Naive B cell (primary cell): ENCODE measurements around the gene TTLL8. TPM values are rescaled to one million over a fixed set of nuclear protein-coding genes. Genes with fewer than 3 reads are reported as not detected.

Experiments used
- ATAC-seq, 2 donors: fragments of 150-1000 bp; cut with Tn5 transposase; 2 replicates each; pipeline ENCODE4 v1.10.0; 2021; ENCODE audit warnings: low read depth in 2 of 2, mild to moderate bottlenecking in 2 of 2, moderate library complexity in 2 of 2
- DNase-seq: peaks from one replicate; pipeline ENCODE4 v3.0.0; 2022
- H3K27ac Mint-ChIP-seq, 6 donors: one replicate each; pipeline ENCODE4 v1.8.0; 2020 to 2022; ENCODE audit warnings: mild to moderate bottlenecking in 6 of 6, mixed read lengths in 6 of 6, moderate library complexity in 5 of 6, inconsistent platforms in 2 of 6
- H3K27me3 Mint-ChIP-seq, 3 donors: one replicate each; pipeline ENCODE4 v1.8.0; 2021 to 2022; ENCODE audit warnings: mixed read lengths in 3 of 3, mild to moderate bottlenecking in 1 of 3
- H3K36me3 Mint-ChIP-seq, 2 donors: one replicate each; pipeline ENCODE4 v1.8.0; 2020 to 2022; ENCODE audit warnings: mixed read lengths in 2 of 2, inconsistent platforms in 1 of 2, mild to moderate bottlenecking in 1 of 2
- H3K4me1 Mint-ChIP-seq, 3 donors: one replicate each; pipeline ENCODE4 v1.8.0; 2020 to 2022; ENCODE audit warnings: mixed read lengths in 3 of 3, inconsistent platforms in 1 of 3, mild to moderate bottlenecking in 1 of 3, moderate library complexity in 1 of 3
- H3K4me3 Mint-ChIP-seq, 8 donors: one replicate each; pipeline ENCODE4 v1.8.0; 2020 to 2022; ENCODE audit warnings: mild to moderate bottlenecking in 8 of 8, mixed read lengths in 8 of 8, moderate library complexity in 8 of 8, inconsistent platforms in 2 of 8
- H3K9me3 Mint-ChIP-seq, 7 donors: one replicate each; pipeline ENCODE4 v1.8.0; 2020 to 2022; ENCODE audit warnings: mixed read lengths in 7 of 7, mild to moderate bottlenecking in 5 of 7, inconsistent platforms in 2 of 7, moderate library complexity in 1 of 7
- polyA plus RNA-seq, 6 donors: library from polyadenylated mRNA; unstranded; fragments of 300-500 nt; fragmentation: Illumina TruSeq; gene quantifications; one replicate each; pipeline ENCODE4 v1.2.3, GENCODE V29; 2021; ENCODE audit warnings: low read depth in 6 of 6

Gene TTLL8
- polyA plus RNA-seq, 6 donors from 2014 or later, result not detected

DNA sequence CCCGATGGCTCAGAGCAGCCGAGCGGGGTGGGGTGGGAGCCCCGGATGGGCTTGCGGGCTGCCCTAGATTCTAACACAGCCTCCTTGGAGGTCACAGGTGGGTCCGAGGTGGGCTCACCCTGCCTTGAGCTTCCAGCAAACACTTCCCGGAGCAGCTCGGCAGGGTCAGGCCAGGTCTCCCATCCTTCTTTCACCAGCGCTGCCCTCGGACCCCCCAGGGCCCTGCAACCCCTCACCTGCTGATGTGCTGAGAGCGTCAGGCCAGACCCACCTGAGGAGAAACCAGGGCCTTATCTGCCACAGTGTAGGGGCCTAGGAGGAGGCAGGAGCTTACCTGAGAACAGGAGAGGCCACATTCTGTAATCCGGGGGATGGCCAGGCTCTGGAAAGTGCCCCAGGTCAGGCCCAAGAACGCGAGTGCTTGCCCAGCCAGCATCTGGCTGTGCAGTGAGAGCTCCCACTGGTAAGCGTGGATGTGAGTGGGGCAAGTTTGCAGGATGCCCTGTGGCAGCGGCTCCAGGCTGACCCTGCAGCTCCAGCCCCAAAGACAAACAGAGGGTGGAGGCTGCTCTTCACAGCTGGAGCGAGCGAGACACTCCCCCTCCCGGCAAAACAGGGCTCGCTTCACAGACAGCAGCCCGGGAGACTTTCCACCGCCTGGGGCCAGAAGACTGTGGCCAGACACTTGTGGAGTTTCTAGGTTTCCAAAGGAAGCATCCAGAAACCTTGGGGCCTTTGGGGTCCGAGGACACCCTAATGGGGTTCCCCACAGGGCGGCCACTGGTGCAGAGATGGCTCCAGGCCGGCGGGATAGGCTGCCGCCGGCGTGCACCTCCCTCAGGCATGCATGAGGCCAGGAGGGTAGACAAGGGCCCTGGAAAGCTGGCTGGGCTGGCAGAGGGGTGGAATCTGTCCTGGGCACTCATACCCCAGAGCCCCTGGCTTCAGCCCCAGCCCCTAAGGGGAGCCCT lies 45.6 kb downstream of the TTLL8 start, which contains the start of gene IL17REL:
TSS of gene IL17REL (minus strand) at position 555 of the 971 bp plus-strand sequence. CDS start at position 436, 119 bp downstream.
- Mint-ChIP-seq H3K36me3 (no peaks in the 10 kb centered on the region), H3K9me3 (peaks cover 0 to 2% (median 0%) of the 10 kb centered on the region in 7 donors), H3K4me1 (peaks cover 23 to 28% (median 27%) of the 10 kb centered on the region in 3 donors), H3K27ac (peak within 1 kb of the TSS; percentile 88 to 98 (median 95)), H3K27me3 (peaks cover 0 to 27% (median 1%) of the 10 kb centered on the region in 3 donors), H3K4me3 (peak within 1 kb of the TSS in 6 of 8 donors; percentile 68 to 87 (median 78))
- ATAC-seq, result no peak
- DNase-seq, result no peak

DNA sequence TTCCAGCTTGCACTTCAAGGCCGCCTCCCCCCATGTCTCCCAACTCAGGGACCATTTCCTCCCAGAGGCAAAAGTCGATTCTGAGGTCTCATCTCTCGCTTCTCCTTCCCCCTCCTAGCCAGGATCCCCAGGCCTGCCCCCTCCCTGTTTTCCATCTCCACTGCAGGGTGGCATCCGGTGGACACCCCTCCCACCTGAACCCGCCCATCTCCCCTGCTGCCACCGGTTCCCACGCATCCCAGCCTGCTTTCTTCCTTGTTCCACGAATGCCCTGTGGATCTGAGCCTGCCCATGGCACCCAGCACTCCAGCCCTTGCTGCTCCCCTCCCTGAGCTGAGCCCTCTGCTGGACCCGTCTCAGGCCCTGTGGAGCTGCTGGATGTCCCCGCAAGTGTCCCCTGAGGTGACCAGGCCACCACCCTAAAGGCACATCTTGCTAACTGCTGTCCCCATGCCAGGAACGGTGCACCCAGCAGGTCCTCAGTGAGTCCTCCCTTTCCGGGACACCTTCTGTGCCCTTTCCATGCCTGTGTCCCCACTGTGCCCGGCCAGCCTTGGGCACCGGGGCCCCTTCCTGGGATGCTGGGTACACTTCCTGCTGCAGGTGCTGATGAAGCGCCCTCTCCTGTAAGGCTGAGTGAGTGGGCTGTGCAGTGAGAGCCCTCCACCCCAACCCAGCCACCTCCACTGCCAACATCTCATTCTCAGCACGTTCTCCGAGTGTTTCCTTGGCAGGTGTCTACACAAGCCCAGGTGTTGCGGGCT lies 46.5 kb downstream of the TTLL8 start:
- H3K4me3 Mint-ChIP-seq, result peak overlapping the region; percentile 9 to 87 (median 78)
- peaks cover 0 to 24% (median 0%) of the 10 kb centered on the region in 3 donors for H3K27me3 Mint-ChIP-seq
- ATAC-seq (no peak), DNase-seq (no peak)
- H3K4me1 Mint-ChIP-seq, result peaks cover 21 to 27% (median 26%) of the 10 kb centered on the region in 3 donors
- H3K36me3 Mint-ChIP-seq, result no peaks in the 10 kb centered on the region
- peaks cover 0 to 2% (median 0%) of the 10 kb centered on the region in 7 donors for H3K9me3 Mint-ChIP-seq
- peak overlapping the region; percentile 84 to 98 (median 95) for H3K27ac Mint-ChIP-seq

DNA sequence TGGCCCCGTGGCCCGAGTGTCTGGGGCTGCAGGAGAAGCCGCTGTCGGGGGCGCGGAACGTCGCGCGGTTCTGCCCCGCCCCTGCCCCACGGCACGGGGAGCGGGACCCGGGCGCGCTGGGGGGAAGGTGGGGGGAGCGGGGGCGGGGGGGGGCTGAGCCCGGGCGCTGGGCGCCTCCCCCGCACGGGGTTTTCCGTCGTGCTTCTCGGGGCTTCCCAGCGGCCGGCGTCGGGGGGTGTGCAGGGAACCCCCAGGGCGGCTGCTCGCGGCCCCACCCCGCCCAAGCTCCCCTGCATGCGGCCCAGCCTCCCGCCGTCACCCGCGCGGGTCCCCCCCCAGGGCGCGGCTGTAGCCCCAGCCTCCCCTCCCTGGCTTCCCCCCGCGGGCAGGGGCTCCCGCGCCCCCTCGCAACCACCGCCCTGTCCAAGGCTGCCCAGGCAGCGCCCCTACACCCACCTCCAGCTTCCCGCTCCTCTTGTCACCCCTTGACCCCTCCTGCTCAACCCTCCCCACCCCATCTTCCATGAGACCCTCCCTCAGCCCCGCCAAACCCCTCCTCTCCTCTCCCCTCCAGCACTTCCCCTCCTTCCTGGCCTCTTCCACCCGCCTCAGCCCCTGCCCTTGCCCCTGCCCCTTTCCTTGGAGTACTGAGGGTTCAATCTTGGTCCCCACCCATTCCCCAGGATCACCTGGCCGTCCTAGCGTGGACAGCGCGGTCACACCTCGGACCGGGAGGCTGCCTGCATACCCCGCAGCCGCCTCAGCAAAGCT lies 47.2 kb downstream of the TTLL8 start:
- DNase-seq, result peak; percentile 81
- Mint-ChIP-seq H3K4me3 (peak overlapping the region; percentile 9 to 87 (median 76)), H3K9me3 (peaks cover 0 to 2% (median 0%) of the 10 kb centered on the region in 7 donors)

DNA sequence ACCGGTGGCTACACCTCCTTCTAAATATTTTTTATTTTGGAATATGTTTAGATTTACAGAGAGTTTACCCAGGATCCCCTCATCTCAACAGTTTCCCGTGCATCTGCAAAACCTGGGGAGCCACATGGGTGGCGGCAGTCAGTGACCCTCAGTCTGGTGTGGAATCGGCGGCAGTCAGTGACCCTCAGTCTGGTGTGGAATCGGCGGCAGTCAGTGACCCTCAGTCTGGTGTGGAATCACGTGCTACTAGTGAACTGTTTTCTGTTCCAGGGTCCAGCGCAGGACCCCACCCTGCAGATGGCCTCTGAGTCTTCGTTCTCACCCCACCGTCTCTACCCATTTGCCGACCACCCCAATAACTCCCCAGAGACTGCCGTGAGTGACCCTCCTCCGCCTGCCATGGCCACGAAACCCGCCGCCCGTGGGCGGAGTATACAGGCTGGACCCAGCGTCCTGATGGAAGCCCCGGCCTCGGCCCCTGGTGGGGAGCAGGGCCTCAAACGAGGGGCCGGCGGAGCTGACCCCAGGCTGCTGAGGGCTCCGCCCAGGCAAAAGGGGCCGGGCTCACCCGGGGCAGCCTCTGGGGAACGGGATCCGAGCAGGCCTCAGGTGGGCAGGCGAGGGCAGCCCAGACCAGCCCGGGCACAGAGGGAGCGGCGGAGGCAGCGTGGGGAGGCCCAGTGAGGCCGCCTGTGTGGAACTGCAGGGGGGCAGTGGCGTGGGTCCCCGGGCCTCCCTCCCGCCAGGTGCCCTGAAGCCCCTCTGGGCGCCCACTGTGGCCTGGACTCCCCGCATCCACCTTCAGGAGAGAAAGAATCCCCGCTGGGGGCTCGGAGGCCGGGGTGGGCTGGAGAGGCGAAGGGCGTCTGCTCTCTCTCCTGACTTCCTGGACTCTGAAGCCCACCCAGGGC lies 48.1 kb downstream of the TTLL8 start:
- no peak for DNase-seq
- H3K9me3 Mint-ChIP-seq, result peaks cover 0 to 2% (median 0%) of the 10 kb centered on the region in 7 donors
- no peak for ATAC-seq
- H3K27ac Mint-ChIP-seq, result peak overlapping the region in 4 of 6 donors; percentile 57 to 96 (median 83)
- H3K4me3 Mint-ChIP-seq, result peak overlapping the region in 6 of 8 donors; percentile 9 to 87 (median 64)
- peaks cover 0 to 24% (median 0%) of the 10 kb centered on the region in 3 donors for H3K27me3 Mint-ChIP-seq
- H3K36me3 Mint-ChIP-seq, result no peaks in the 10 kb centered on the region
- H3K4me1 Mint-ChIP-seq, result peaks cover 21 to 26% (median 21%) of the 10 kb centered on the region in 3 donors

More for the DNA sequence above, 47.2 kb downstream of the TTLL8 start:
- Mint-ChIP-seq H3K27me3 (peaks cover 0 to 24% (median 0%) of the 10 kb centered on the region in 3 donors), H3K4me1 (peaks cover 21 to 26% (median 25%) of the 10 kb centered on the region in 3 donors), H3K27ac (peak overlapping the region; percentile 84 to 98 (median 95)), H3K36me3 (no peaks in the 10 kb centered on the region)
- ATAC-seq, result peak; percentile 92

DNA sequence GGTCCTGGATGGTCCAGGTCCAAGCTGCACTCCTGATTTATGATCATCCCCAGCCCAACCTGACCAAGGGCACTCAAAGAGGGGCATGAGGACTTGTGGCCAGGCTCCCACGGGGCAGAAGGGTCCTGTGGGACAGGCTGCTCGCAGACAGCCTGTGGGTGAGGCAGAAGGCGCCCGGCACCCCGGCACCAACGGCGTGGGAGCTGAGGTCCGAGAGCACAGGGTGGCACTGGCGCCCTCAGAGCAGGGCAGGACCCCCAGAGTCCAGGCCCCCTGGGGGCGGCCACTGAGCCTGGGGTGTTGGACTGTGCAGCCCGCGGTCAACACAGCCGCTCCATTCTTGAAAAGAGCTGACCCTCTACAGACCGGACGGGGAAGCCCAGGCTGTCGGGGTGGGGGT lies 48.8 kb downstream of the TTLL8 start:
- H3K4me1 Mint-ChIP-seq, result peaks cover 21 to 24% (median 21%) of the 10 kb centered on the region in 3 donors
- DNase-seq, result no peak
- no peak for ATAC-seq
- H3K27me3 Mint-ChIP-seq, result peaks cover 0 to 24% (median 0%) of the 10 kb centered on the region in 3 donors
- H3K4me3 Mint-ChIP-seq, result peak overlapping the region in 3 of 8 donors; percentile 24 to 53 (median 25)
- no peaks in the 10 kb centered on the region for H3K36me3 Mint-ChIP-seq
- peaks cover 0 to 2% (median 0%) of the 10 kb centered on the region in 7 donors for H3K9me3 Mint-ChIP-seq
- H3K27ac Mint-ChIP-seq, result peak overlapping the region in 2 of 6 donors; percentile 96

DNA sequence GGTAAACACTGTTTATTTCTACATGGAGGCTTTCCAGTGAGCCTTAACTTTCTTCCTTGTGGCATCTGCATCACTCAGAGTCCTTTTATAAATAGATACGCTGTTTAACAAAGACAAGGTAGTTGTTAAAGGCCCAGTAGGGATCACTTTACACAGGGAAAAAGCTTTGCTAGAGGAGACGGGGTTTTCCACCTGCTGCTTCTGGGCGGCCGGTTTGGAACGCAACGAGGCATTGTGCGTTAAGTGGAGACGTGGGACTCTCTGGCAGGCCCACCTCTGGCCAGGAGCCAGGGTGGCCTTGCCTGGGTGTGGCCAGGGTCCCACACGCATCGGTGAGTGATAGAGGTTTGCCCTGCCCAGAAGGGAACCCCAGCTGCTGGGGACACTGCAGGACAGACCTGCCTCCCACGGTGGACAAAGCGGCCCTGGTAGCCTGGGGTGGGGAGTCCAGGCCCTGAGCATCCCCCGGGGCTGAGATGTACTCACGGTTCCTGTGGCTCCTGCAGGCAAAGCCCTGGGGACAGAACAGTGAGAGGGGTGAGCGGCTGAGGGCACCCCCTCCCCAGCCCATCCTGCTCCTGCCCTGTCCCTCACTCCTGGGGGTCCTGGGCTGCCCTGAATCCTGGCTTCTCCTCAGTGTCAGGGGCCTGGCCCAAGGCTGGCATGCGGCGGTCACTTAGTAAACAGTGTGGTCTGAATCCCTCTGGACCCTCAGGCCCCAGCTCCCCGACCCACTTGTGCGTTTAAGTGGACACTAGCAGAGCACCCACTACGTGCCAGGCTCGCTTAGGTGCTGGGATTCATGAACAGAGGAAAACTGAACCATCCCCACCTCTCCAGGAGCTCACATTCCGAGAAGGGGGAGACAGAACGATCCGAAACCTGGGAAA lies 49.7 kb downstream of the TTLL8 start:
- ATAC-seq (no peak), DNase-seq (no peak)
- Mint-ChIP-seq H3K9me3 (peaks cover 0 to 2% (median 0%) of the 10 kb centered on the region in 7 donors), H3K27me3 (peaks cover 0 to 22% (median 0%) of the 10 kb centered on the region in 3 donors), H3K36me3 (no peaks in the 10 kb centered on the region), H3K4me3 (peak overlapping the region in 4 of 8 donors; percentile 24 to 35 (median 28)), H3K4me1 (peaks cover 17 to 25% (median 19%) of the 10 kb centered on the region in 3 donors), H3K27ac (peak overlapping the region in 3 of 6 donors; percentile 70 to 96 (median 96))

DNA sequence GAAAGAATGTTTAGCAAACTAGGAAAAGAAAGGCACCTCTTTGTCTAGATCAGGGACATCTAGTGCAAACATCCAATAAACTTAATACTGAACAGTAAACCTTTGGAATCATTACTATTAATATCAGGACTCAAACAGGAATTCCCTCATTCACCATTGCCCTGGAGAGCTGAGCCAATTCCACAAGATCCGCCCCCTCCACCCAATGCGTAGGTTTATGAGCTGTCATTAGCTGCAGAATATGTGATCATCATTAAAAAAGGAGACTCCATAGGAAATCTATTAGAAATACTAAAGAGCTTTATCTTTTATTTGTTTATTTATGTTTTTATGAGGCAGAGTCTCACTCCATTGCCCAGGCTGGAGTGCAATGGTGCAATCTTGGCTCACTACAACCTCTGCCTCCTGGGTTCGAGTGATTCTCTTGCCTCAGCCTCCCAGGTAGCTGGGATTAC lies 51.0 kb downstream of the TTLL8 start:
- Mint-ChIP-seq H3K9me3 (peaks cover 0 to 2% (median 0%) of the 10 kb centered on the region in 7 donors), H3K27me3 (peaks cover 0 to 21% (median 0%) of the 10 kb centered on the region in 3 donors), H3K4me1 (peaks cover 12 to 18% (median 15%) of the 10 kb centered on the region in 3 donors), H3K4me3 (peak overlapping the region in 1 of 8 donors; percentile 13), H3K27ac (peak overlapping the region in 3 of 6 donors; percentile 36 to 61 (median 42)), H3K36me3 (no peaks in the 10 kb centered on the region)
- no peak for ATAC-seq
- no peak for DNase-seq

DNA sequence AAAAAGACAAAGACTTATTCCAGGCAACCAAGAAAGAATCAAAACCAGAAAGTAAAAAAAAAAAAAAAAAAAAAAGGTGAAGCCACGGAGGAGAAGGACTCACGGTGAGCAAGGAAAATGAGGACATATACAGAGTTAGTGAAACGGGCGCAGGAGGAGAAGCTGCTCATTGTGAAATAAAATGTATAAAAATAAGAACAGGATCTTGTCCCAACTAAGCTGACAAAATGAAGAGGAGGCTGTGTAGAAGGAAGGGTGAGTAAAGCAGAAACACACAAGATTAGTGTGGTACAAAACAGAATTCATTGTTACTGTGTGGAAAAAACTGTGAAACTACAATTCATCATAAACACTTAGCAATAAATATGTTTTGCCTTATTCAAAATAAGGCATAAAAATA lies 53.2 kb downstream of the TTLL8 start:
- no peaks in the 10 kb centered on the region for H3K36me3 Mint-ChIP-seq
- H3K27ac Mint-ChIP-seq, result peak overlapping the region in 2 of 6 donors; percentile 33 to 68
- H3K4me1 Mint-ChIP-seq, result peaks cover 0 to 15% (median 10%) of the 10 kb centered on the region in 3 donors
- peaks cover 0 to 15% (median 0%) of the 10 kb centered on the region in 3 donors for H3K27me3 Mint-ChIP-seq
- no peak for DNase-seq
- peaks cover 0 to 2% (median 0%) of the 10 kb centered on the region in 7 donors for H3K9me3 Mint-ChIP-seq
- no peak for ATAC-seq
- H3K4me3 Mint-ChIP-seq, result no peak overlapping the region

DNA sequence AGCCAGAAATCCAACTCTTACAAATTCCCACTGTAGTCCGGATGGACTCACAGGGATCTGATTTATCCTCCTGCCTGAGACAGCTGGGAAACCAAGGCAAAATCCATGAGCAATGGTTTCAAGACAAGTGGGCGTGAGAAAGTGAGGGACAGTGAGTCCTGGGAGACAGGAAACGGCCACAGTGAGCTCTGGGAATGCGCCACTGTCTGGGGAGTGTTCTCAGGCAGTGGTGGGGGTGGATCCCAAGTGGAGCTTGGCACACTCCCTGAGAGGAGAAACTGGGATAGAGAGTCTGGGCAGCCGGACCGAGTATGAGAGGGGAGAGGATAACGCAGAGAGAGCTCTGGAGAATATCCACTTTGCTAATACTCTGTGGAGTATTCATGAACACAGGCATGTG lies 55.3 kb downstream of the TTLL8 start:
- no peak for ATAC-seq

DNA sequence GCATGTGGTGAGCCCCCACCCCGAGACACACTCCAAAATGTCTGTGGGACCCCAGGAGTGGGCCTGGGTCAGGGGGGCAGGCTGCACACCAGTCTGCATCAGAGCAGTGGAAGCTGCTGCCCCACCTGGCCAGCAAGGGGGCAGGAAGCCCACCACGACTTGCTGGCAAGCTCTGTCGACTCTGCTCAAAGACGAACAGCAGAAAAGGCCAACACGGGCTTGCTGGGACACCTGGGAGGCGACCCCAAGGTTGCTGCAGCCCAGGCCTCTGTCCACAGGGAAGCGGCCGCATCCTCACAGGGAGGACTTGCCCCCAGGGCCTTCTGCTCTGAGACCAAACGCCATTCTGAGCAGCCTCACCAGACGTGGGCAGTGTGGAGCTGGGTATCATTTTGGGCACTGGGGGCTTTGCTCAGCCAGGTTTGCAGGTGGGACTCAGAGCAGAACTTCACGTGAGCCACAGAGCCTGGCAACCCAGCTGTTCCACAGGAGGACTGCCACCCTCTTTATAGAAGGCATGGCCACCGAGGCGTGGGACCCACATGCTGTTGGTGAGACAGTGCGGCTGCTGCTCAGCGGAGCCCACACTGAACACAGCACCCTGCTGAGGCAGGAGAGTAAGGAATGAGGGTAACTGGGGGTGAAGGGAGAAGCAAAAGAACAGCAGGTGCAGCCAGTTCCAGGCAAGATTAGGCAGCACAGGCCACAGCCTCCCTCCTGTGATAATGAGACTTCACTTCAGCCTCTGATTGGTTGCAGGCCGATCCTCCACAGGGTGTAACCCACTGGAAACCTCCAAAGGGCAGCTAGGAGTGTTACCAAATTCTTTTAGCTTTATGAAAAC lies 56.5 kb downstream of the TTLL8 start:
- peak overlapping the region in 3 of 6 donors; percentile 18 to 92 (median 33) for H3K27ac Mint-ChIP-seq
- no peak for DNase-seq

More for the DNA sequence above, 55.3 kb downstream of the TTLL8 start:
- H3K9me3 Mint-ChIP-seq, result peaks cover 0 to 2% (median 0%) of the 10 kb centered on the region in 7 donors
- peaks cover 4 to 27% (median 8%) of the 10 kb centered on the region in 3 donors for H3K27me3 Mint-ChIP-seq
- DNase-seq, result no peak
- no peak overlapping the region for H3K27ac Mint-ChIP-seq
- peak overlapping the region in 1 of 8 donors; percentile 47 for H3K4me3 Mint-ChIP-seq
- no peaks in the 10 kb centered on the region for H3K36me3 Mint-ChIP-seq
- peaks cover 7 to 22% (median 17%) of the 10 kb centered on the region in 3 donors for H3K4me1 Mint-ChIP-seq

More for the DNA sequence above, 56.5 kb downstream of the TTLL8 start:
- Mint-ChIP-seq H3K4me1 (peaks cover 7 to 22% (median 17%) of the 10 kb centered on the region in 3 donors), H3K4me3 (no peak overlapping the region), H3K36me3 (no peaks in the 10 kb centered on the region), H3K9me3 (peaks cover 0 to 2% (median 0%) of the 10 kb centered on the region in 7 donors), H3K27me3 (peaks cover 4 to 27% (median 8%) of the 10 kb centered on the region in 3 donors)
- ATAC-seq, result peak; percentile 65 to 80
